ENCODE data around the gene NDUFB10.
A peak's percentile ranks its signal among the peaks of the same experiment; 100 is the strongest.

Gene NDUFB10

DNA sequence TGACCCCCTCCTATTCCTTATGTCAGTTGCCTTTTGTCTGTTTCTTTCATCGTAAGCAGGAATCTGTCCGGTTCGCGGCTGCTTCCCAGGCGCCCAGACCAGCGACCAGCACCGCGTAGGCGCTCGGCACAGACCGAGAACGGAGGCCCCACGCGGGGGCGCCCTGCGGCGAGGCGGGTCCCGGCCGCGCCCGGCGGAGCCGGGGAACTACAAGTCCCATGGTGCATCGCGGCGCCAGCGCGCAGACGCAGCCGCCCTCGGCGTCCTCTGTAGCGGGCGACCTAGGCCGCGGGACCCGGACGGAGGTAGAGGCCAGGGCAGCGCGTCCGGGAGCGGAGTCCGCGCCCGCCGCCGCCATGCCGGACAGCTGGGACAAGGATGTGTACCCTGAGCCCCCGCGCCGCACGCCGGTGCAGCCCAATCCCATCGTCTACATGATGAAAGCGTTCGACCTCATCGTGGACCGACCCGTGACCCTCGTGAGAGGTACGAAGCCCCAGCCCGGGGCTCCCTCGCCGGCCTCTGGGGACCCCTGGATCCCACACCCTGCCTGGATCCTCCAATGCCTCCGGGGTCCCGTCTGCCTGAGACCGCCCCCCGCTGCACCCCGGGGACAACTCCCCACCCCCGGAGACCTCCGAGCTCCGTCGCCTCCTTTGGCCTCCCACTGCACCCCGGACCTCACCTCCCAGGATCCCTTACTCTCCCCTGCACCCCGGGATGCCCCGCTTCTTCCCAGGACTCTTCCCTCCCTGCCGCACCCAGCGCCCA is at the start of gene NDUFB10:
TSS of gene NDUFB10 (plus strand) at position 270 of the 771 bp plus-strand sequence. CDS start at position 357, 87 bp downstream.
- H3K4me1 ChIP-seq (ENCODE audit: control insufficient read depth, insufficient read depth, low read length, unreplicated experiment): peaks cover 22% of the 10 kb centered on the region
- no peak within 1 kb of the TSS for H3K27ac ChIP-seq (ENCODE audit: low read depth, low read length)
- peak within 1 kb of the TSS; percentile 86 for H3K4me3 ChIP-seq (ENCODE audit: low read depth, low read length)
- no peaks in the 10 kb centered on the region for H3K27me3 ChIP-seq (ENCODE audit: insufficient read depth, low read length)
- H3K79me2 ChIP-seq (ENCODE audit: control insufficient read depth, insufficient read depth, low read length, unreplicated experiment): peaks cover 44% of the 10 kb centered on the region
- peaks cover 18% of the 10 kb centered on the region; the same call in 1 of the 2 replicates for H3K36me3 ChIP-seq (ENCODE audit: insufficient read depth, low read length)
- H2AFZ ChIP-seq (ENCODE audit: low read length, unreplicated experiment): peak within 1 kb of the TSS; percentile 46

DNA sequence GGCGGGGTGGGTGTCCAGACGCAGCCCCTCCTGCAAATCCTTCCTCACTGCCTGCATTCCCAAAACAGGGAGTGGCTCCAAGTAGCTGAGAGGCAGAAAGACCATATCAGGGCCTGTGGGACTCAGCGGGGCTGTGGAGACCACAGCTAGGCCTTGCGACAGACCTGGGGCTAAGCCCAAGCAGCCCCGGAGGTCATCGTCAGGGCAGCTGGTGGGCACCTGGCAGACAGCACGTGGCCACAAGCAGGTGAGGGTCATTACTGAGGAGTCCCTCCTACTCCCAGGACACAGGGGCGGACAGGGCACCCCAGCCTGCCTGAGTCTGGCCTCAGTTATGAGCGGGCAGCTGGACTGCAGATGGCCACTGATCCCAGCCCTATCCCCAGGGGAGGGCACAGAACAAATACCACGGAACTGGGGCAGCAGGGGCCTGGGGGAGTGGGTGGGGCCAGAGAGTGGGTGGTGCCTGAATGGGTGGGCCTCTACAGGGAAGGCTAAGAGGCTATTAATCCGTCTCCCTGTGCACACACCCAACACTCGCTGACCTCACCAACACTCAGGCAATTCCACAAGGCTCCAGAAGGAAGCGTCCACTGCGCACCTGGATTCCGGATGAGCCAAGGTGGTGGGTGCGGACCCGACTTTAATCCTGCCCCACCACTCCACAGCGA is 49.6 kb upstream of the NDUFB10 start:
- Histone ChIP-seq H3K36me3 (ENCODE audit: insufficient read depth, low read length) (no peaks in the 10 kb centered on the region), H3K4me3 (ENCODE audit: low read depth, low read length) (no peak overlapping the region), H2AFZ (ENCODE audit: low read length, unreplicated experiment) (no peak overlapping the region), H3K27ac (ENCODE audit: low read depth, low read length) (no peak overlapping the region), H3K79me2 (ENCODE audit: control insufficient read depth, insufficient read depth, low read length, unreplicated experiment) (no peaks in the 10 kb centered on the region), H3K27me3 (ENCODE audit: insufficient read depth, low read length) (peaks cover 4% of the 10 kb centered on the region; the same call in 1 of the 2 replicates), H3K4me1 (ENCODE audit: control insufficient read depth, insufficient read depth, low read length, unreplicated experiment) (no peaks in the 10 kb centered on the region)

DNA sequence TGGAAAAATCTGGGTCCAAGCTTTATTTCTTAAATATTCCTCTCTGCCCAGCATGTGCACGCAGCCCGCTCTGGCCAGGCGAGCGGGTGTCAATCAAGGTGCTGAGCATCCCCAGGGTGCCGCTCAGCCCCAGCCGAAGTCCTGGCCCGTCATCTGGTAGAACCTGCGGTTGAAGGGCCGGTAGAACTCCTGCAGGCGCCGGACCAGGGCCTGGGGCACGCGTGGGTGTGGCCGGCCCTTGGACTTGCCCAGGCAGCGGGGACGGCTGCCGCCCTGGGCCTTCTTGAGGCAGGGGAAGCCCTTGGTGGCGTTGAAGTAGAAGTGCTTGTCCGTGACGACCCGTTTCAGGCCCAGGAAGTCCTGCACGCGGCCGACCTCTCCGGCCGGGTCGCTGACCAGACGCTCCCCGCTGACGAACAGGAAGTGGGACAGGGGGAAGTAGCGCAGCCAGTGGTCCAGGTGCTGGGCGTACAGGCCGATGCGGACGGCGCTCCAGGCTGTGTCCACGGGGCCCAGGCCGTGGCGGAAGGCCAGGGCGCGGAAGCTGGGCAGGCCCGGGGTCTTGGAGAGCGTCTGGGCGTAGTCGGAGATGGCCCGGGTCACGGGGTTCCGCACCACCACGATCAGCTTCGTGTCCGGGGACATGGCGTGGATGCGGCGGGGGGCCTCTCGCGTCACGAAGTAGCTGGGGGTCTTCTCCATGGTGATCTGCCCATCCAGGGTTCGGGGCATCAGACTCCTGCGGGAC is 47.7 kb upstream of the NDUFB10 start:
- H3K27ac ChIP-seq (ENCODE audit: low read depth, low read length): no peak overlapping the region
- peaks cover 4% of the 10 kb centered on the region for H3K27me3 ChIP-seq (ENCODE audit: insufficient read depth, low read length)
- H3K4me3 ChIP-seq (ENCODE audit: low read depth, low read length): no peak overlapping the region
- H3K36me3 ChIP-seq (ENCODE audit: insufficient read depth, low read length): no peaks in the 10 kb centered on the region
- no peaks in the 10 kb centered on the region for H3K4me1 ChIP-seq (ENCODE audit: control insufficient read depth, insufficient read depth, low read length, unreplicated experiment)
- H3K79me2 ChIP-seq (ENCODE audit: control insufficient read depth, insufficient read depth, low read length, unreplicated experiment): no peaks in the 10 kb centered on the region
- H2AFZ ChIP-seq (ENCODE audit: low read length, unreplicated experiment): no peak overlapping the region

DNA sequence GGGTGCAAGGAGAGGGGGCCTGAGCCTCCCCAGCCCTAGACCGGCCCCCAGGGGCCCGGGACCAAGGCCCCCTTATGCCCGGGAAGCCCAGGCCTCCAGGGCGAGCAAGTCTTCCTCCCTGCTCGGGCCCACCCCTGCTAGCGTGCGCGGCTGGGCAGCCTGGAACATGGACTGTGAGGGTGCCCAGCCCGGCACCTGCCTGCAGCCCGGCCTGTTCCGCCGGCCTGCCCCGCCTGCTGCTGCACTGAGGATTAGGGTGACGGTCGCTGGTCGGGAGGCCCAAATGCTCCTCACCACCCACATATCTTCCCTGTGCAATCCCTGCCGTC is 47.2 kb upstream of the NDUFB10 start:
- Histone ChIP-seq H3K27me3 (ENCODE audit: insufficient read depth, low read length) (peaks cover 10% of the 10 kb centered on the region), H3K79me2 (ENCODE audit: control insufficient read depth, insufficient read depth, low read length, unreplicated experiment) (no peaks in the 10 kb centered on the region), H2AFZ (ENCODE audit: low read length, unreplicated experiment) (no peak overlapping the region), H3K27ac (ENCODE audit: low read depth, low read length) (no peak overlapping the region), H3K4me3 (ENCODE audit: low read depth, low read length) (no peak overlapping the region), H3K36me3 (ENCODE audit: insufficient read depth, low read length) (no peaks in the 10 kb centered on the region), H3K4me1 (ENCODE audit: control insufficient read depth, insufficient read depth, low read length, unreplicated experiment) (no peaks in the 10 kb centered on the region)

DNA sequence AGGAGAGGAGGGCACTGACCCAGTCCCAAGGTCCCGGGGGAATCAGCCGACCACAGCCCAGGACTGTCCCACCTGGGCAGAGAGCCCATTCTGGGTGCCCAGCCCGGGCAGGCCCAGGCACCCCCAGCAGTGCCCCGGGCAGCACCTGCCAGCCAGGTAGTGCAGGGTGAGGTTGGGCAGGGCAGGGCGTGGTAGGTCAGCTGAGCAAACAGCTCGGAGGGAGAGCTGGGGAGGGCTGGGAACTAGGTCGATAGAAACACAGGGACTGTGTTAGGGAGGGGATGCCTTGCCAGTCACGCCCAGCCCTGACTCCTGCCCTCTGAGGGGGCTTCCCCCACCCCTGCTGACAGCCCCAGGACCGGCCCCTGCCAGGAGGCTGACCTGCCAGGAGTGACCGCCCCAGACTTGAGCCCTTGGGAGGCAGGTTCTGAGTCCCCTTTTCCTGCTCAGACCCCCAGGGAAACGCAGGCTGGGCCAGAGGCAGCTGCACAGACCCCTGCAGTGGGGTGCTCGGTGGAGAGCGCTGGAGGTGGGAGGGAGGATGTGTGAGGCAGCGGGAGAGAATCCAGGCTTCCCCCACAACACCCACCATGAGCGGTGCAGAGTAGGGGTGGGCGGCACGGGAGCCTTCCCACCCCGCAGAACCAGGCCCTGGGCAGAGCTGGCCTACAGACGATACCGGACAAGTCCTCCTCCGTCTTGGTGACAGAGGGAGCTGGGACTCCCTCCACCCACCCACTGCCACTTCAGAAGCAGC is 45.8 kb upstream of the NDUFB10 start:
- H3K27ac ChIP-seq (ENCODE audit: low read depth, low read length): no peak overlapping the region

DNA sequence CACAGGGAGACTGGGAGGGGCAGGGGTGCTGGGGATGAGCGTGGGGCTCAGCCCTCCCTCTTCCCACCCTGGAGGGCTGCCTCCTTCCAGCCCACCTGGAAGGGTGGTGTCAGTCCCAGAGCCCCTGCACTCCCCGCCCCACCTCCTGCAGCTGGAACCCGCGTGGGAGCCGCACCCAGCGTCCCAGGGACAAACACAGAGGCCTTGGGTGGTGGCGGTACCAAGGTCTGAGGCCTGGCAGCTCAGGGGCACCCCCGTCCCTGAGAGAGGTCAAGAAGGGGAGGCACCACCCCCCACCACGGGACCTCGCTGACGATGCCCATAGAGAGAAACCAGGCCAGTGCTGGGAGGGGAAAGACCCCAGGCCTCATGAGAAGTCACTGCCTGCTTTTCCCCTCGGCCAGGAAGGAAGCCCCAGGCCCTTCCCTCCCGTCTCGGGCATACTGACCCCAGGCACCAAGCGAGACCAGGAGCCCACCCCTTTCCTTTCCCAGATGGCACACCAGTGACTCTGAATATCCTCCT is 45.2 kb upstream of the NDUFB10 start:
- no peaks in the 10 kb centered on the region for H3K36me3 ChIP-seq (ENCODE audit: insufficient read depth, low read length)
- peaks cover 24% of the 10 kb centered on the region for H3K27me3 ChIP-seq (ENCODE audit: insufficient read depth, low read length)

More for the DNA sequence above, 45.8 kb upstream of the NDUFB10 start:
- Histone ChIP-seq H3K4me3 (ENCODE audit: low read depth, low read length) (no peak overlapping the region), H3K27me3 (ENCODE audit: insufficient read depth, low read length) (peaks cover 18% of the 10 kb centered on the region), H3K79me2 (ENCODE audit: control insufficient read depth, insufficient read depth, low read length, unreplicated experiment) (no peaks in the 10 kb centered on the region), H2AFZ (ENCODE audit: low read length, unreplicated experiment) (no peak overlapping the region), H3K4me1 (ENCODE audit: control insufficient read depth, insufficient read depth, low read length, unreplicated experiment) (no peaks in the 10 kb centered on the region), H3K36me3 (ENCODE audit: insufficient read depth, low read length) (no peaks in the 10 kb centered on the region)

DNA sequence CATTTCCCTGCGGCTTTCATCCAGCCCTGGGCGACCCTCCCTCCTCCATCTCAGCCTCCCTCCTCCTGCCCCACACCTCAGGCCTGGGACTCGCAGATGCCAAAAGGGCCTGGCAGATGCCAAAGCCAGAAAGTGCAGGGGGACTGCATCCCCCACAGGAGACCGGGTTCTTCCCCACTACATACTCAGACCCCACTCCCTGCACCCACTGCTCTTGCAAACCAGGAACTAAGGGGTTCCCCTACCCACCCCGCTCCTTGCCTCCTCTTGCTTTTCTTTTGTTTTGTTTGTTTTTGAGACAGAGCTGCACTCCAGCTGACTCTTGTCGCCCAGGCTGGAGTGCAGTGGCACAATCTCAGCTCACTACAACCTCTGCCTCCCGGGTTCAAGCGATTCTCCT is 44.4 kb upstream of the NDUFB10 start:
- Histone ChIP-seq H3K36me3 (ENCODE audit: insufficient read depth, low read length) (no peaks in the 10 kb centered on the region), H3K27me3 (ENCODE audit: insufficient read depth, low read length) (peaks cover 33% of the 10 kb centered on the region), H3K79me2 (ENCODE audit: control insufficient read depth, insufficient read depth, low read length, unreplicated experiment) (no peaks in the 10 kb centered on the region), H3K27ac (ENCODE audit: low read depth, low read length) (no peak overlapping the region), H3K4me3 (ENCODE audit: low read depth, low read length) (no peak overlapping the region), H3K4me1 (ENCODE audit: control insufficient read depth, insufficient read depth, low read length, unreplicated experiment) (no peaks in the 10 kb centered on the region), H2AFZ (ENCODE audit: low read length, unreplicated experiment) (no peak overlapping the region)

More for the DNA sequence above, 45.2 kb upstream of the NDUFB10 start:
- Histone ChIP-seq H3K4me3 (ENCODE audit: low read depth, low read length) (no peak overlapping the region), H3K27ac (ENCODE audit: low read depth, low read length) (no peak overlapping the region), H2AFZ (ENCODE audit: low read length, unreplicated experiment) (no peak overlapping the region), H3K4me1 (ENCODE audit: control insufficient read depth, insufficient read depth, low read length, unreplicated experiment) (no peaks in the 10 kb centered on the region), H3K79me2 (ENCODE audit: control insufficient read depth, insufficient read depth, low read length, unreplicated experiment) (no peaks in the 10 kb centered on the region)

DNA sequence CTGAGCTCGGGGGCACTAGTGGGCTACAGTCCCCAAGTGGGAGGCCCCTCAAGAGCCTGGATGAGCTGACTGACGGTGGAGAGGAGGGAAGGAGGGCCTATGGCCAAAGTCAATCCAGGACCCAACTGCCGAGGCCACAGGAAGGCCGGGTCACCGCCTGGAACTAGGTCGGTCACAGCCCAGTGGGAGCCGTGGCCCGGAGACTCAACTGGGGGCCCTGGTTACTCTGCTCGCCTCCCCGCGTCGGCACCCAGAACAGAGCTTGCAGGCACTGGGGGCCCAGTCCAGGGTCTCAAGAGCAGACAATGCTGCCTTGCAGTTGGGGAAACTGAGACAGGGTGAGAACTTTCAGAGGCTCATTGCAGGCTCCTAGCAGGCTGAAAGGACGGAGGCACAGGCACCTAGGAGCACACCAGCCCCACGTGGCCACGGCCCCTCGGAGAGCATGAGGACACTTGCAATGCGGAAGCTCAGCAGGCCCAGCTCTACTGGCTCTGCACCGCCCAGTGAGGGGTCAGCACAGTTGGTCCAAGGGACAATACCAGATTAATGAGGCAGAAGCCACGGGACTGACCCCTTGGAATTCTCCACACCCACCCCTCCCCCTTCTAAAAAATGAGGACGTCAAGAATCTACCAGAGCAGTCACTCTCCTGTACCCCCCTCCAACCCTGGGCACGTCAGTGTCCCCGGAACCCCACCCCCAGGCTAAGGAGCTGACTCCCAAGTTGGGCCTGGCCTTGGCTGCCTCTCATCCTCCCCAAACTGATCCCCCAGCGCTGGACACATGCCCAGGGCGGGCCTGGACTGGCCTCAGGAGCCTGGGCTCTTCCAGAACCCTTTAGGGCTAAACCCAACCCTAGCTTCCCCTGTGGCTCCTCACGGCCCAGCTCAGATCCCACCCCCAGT is 43.4 kb upstream of the NDUFB10 start:
- H3K79me2 ChIP-seq (ENCODE audit: control insufficient read depth, insufficient read depth, low read length, unreplicated experiment): no peaks in the 10 kb centered on the region
- no peaks in the 10 kb centered on the region for H3K4me1 ChIP-seq (ENCODE audit: control insufficient read depth, insufficient read depth, low read length, unreplicated experiment)
- H3K4me3 ChIP-seq (ENCODE audit: low read depth, low read length): no peak overlapping the region
- H2AFZ ChIP-seq (ENCODE audit: low read length, unreplicated experiment): no peak overlapping the region
- H3K36me3 ChIP-seq (ENCODE audit: insufficient read depth, low read length): no peaks in the 10 kb centered on the region
- no peak overlapping the region for H3K27ac ChIP-seq (ENCODE audit: low read depth, low read length)
- H3K27me3 ChIP-seq (ENCODE audit: insufficient read depth, low read length): peaks cover 43% of the 10 kb centered on the region

DNA sequence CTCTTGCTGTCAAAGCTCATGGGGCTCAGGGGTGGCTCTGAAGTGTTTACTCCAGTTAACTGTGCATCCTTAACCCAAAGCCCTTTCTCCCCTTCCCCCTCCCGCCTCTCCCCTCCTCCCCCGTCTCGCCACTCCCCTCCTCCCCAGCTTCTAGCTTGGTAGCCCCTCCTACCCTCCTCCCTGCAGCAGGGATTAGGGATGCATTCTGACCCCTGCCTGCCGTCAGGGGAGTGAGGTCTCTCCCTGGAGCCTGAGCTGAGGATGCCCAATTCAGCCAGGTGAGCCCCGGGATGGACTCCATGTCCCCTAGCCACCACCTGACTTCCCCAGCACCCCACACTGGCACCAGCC is 42.7 kb upstream of the NDUFB10 start:
- H3K79me2 ChIP-seq (ENCODE audit: control insufficient read depth, insufficient read depth, low read length, unreplicated experiment): no peaks in the 10 kb centered on the region
- no peak overlapping the region for H3K27ac ChIP-seq (ENCODE audit: low read depth, low read length)
- H3K4me1 ChIP-seq (ENCODE audit: control insufficient read depth, insufficient read depth, low read length, unreplicated experiment): no peaks in the 10 kb centered on the region
- H3K36me3 ChIP-seq (ENCODE audit: insufficient read depth, low read length): no peaks in the 10 kb centered on the region
- peaks cover 49% of the 10 kb centered on the region for H3K27me3 ChIP-seq (ENCODE audit: insufficient read depth, low read length)
- H2AFZ ChIP-seq (ENCODE audit: low read length, unreplicated experiment): no peak overlapping the region
- H3K4me3 ChIP-seq (ENCODE audit: low read depth, low read length): no peak overlapping the region
